Muscle of back (tissue), 13 donors: ENCODE measurements around the gene HTATIP2. TPM values are rescaled to one million over a fixed set of nuclear protein-coding genes. Genes with fewer than 3 reads are reported as not detected.
"Not testable (repeated sequence)": the region's sequence is repeated elsewhere in the genome, so short reads cannot be mapped to it uniquely, and the experiment has no call there.

ENCODE experiments used
- DNase-seq, 3 donors: peaks; one replicate each; pipeline versions ENCODE4 v3.0.0 to v3.0.0-alpha.2; 2013
- long read RNA-seq, 9 donors: transcript quantifications; one replicate each; lab custom pipeline, GENCODE V29; 2026
- polyA plus RNA-seq, 10 donors: library from polyadenylated mRNA; unstranded; fragments of 120-200 nt; gene quantifications; one replicate each; pipeline ENCODE4 v1.2.1, GENCODE V29; 2013; ENCODE audit not compliant: insufficient read length in 10 of 10

HTATIP2 gene
- 1 to 10 TPM; 1.6 to 5.9 (median 3.0) TPM for polyA plus RNA-seq
- long read RNA-seq, donor 1, partial matches to known transcripts = 0 of 2 reads
- long read RNA-seq, donor 1, other reads (novel, unspliced or antisense) = 0 of 2 reads
- long read RNA-seq, donor 2, partial matches to known transcripts = 0 of 4 reads
- long read RNA-seq, donor 2, other reads (novel, unspliced or antisense) = 0 of 4 reads
- long read RNA-seq, donor 3 = 0 reads
- long read RNA-seq, donor 4 = 0 reads
- long read RNA-seq, donor 5, partial matches to known transcripts = 0 of 1 reads
- long read RNA-seq, donor 5, other reads (novel, unspliced or antisense) = 0 of 1 reads
- long read RNA-seq, donor 6, partial matches to known transcripts = 0 of 2 reads
- long read RNA-seq, donor 6, other reads (novel, unspliced or antisense) = 0 of 2 reads
- long read RNA-seq, donor 7, partial matches to known transcripts = 0 of 2 reads
- long read RNA-seq, donor 7, other reads (novel, unspliced or antisense) = 0 of 2 reads
- long read RNA-seq, donor 8, partial matches to known transcripts = 0 of 3 reads
- long read RNA-seq, donor 8, other reads (novel, unspliced or antisense) = 0 of 3 reads
- long read RNA-seq, donor 9 = 0 reads

DNA sequence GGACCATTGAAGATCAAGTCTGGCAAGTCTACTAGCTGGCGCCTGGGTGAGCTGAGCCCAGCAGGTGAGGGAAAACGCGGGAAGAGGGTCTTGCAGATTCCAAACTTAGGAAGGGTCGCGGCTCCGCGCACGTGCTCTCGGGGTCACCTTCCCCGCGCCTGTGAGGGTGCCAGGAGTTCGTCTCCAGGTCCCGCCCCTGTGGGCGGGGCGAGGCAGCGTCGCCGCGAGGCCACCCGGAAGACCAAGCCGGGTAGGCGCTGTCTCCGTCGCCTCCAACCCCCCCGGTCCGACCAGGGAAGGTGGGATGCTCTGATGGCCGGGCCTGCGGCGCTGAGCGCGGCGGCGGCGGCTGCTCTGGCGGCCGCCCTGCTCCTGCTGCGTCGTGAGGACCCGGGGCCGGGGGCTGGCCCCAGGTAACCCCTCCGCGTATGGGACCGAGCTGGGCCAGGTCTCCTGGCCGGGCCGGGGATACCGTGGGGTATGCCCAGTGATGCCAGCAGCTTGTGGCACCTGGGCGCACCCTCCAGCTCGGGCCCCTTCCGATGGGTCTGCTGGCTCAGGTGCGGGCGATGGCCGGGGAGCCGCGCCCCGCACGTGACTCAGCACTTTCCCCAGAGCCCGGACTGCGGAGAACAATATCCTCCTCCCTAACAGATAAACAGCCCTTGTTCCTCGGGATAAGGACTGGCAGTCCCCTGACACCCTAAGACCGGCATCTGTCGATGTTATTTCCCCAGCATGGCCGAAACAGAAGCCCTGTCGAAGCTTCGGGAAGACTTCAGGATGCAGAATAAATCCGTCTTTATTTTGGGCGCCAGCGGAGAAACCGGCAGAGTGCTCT lies at the start of gene HTATIP2:
Gene HTATIP2, plus strand, starts transcription at position 215 of the 841 bp plus-strand sequence. Its CDS starts 524 bp downstream, at position 739.
- DNase-seq = peak in 2 of 3 donors; percentile 10 to 61

- DNase-seq = no peak
Observed at GRCh38 chr11:20315800-20316199, 47.7 kb upstream of the HTATIP2 start.

- no peak for DNase-seq
Observed at GRCh38 chr11:20321177-20321576, 42.3 kb upstream of the HTATIP2 start.

DNA sequence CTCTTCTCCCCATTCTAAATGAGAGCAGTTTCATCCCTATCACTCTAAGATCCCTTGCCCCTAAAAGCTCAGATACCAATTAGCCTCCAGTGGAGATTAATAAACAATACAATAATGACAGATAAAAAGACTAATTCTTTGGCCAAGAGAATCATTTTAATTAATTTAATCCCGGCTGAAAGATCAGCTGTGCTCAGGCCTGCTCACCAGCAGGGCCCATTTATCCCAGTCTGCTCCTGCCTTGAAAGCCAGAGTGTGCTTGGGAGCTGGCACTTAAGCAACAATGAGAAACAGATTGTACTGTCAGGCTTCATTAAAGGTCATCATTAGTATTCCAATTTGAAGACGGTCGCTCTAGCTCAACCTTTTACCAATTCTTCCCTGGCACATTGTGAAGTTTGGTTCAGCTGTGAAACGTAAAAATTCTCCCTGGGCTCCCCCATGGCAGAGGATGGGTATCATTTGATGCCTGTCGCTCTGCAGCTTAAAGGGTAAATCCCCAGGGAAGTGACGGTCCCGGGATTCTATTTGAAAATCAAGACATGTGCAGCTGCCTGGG lies 36.1 kb upstream of the HTATIP2 start:
- no peak for DNase-seq

DNA sequence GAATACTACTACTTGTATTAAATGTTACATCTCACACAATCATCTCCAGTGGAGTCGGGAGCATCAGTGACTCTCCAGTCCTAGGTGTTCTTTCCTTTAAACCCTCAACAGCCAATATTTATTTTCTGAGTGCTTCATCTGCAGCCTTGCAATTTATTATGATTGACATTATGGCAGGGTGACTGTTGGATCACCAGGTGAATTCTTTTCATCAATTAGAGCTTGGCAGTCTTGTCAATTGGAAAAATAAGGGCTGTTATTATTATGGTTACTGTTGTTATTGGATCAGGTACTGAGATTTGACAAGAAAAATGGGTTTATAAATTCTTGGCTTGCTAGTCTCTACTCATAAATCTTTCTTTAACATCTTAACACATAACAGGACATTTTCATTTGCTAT lies 27.5 kb upstream of the HTATIP2 start:
- no peak for DNase-seq

DNA sequence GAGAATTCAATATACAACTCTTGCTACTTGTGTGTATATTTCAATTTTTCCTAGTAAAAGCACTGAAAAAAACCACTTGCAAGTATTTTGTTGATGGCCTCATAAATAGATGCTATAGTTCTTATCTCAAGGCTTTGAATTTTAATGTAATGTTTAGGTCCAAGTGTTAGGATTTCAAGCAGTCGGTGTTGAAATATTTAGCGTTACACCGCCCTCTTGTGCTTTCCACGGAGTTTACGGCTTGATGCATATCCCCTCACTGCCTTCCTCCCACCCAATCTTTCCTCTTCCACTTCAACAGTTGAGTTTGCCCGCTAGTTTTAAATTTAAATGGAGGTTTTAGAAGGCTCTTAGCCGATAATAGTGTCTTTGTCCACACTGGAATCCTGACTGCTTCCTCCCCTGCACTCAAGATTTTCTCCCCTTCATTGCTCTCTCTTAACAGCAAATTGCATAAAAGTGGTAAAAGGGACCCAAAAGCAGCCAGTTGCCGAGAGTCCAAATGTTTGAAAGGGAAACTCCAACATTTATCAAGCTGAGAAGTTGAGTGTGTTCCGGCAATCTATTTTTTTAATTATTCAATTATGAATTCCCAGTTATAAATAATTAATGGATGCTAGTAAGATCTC lies 25.9 kb upstream of the HTATIP2 start:
- peak; percentile 13 to 54 (median 19) for DNase-seq

DNA sequence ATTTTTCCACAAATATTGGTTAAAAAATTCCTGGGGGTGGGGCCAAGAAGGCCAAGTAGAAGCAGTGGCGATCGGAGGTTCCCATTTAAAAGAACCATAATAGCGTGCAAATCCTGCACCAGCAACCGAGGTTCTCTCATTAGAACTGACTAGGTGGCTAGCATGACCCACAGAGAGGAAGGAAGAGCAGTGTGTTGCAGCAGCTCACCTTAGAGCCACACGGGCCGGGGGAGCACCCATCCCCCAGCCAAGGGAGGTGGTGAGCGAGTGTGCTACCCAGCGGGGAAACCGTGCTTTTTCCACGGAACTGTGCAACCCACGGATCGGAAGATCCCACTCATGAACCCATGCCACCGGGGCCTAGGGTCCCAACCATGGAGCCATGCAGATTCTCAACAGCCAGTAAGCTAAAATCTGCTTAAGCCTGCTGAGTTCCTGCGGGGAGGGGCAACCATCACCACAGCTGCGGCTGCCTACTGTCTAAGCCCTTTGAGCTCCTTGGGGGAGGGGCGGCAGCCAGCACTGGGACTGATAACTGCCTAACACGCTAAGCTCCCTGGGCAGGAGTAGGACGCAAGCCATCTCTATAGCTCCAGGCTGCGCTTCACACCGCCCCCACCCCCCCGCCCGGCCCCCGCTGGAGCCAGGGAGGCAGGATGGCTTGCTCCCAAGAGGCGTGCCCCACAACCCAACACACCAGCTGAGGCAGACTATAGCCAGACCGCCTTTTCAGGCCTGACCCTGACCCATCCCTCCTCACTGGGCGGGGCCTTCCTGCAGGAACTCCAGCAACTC lies 21.0 kb upstream of the HTATIP2 start:
- DNase-seq = peak; percentile 38 to 61 (median 41)

GRCh38 chr11:20351136-20351535 lies 12.4 kb upstream of the HTATIP2 start:
- no peak for DNase-seq

DNA sequence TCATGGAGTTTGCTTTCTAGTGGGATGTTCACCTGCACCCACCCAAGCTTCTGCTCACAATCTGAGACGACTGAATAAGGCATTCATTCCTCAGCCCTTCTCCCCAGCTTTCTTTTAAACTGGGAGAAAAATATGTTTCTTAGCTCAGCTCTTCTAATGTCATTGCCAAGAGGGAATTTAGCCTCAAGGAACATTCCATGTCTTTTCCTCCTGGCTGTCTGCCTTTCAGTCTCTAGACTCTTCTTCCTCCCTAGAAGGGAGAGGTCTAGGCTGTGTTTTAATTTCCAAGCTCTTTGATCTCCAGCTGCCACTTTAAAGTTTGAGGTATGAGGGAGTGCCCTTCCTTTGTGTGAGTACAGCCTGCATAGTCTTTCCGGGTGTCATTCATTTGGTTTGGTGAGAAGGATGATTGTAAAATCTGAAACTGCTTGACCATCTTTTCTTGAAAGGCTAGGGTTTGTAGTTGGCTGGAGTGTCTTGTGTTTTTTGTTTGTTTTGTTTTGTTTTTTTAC lies 11.7 kb upstream of the HTATIP2 start:
- DNase-seq = no peak

DNA sequence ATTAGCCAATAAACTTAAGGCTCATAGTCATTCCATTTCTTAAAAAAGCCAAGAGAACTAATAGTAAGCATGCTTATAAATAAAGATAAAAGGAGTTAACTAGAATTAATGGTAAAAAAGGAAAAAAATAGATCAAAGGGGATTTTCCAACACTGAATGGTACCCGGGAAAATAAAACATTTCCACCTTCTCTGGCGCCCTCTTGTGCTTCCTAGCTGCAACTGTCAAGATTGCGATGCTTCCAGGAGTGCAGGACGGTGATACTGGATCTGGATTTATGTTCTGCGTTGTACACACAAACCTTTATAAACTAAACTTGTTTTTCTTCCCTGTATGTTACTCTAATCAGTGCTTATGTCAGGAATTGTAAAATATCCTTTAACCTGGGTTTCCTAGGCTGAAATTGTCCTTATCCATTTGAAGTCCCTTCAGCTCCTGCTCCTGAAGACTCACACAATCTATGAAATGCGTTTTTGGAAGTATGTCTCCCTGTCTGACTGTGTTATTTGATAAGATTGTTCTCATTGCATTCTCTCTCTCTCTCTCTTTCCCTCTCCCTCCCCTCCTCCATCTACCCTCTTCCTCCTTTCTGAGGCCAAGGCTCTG lies 9.6 kb upstream of the HTATIP2 start:
- DNase-seq = peak; percentile 18 to 50 (median 19)

DNA sequence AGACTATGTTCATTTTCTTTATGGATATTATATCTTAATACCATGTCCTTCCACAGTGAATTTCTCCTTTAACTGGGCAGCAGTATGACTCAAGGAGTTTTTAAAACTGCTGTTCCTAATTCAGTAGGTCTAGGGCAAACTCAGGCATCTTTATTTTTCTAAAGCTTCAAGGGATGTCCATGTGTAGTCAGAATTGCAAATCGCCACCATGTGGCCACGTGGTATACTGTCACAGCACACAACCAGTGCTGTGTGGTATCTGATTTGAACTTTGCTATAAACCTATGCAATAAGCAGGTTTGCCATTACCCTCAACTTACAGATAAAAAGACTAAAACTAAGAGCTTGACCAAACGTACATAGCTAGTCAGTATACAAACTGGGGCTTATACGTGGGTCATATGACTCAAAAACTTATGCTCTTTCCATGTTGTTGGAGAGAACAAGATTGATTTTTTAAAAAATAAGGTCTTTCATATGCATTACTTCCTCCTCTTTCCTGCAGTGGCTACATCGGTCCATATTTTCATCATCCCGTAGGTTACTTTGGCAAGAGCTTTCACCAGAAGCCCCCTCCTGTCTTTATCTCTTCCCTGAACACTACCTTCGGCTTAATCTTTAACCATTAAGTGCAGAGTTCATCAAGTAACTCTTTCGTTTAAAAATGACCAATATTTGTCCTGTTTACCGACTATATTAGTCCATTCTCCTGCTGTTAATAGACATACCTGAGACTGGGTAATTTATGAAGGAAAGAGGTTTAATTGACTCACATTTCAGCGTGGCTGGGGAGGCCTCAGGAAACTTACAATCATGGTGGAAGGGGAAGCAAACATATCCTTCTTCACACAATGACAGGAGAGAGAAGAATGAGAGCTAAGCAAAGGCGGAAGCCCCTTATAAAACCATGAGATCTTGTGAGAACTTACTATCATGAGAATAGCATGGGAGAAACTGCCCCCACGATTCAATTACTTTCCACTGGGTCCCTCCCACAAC lies 8.0 kb upstream of the HTATIP2 start:
- DNase-seq = peak in 2 of 3 donors; percentile 13 to 27

DNA sequence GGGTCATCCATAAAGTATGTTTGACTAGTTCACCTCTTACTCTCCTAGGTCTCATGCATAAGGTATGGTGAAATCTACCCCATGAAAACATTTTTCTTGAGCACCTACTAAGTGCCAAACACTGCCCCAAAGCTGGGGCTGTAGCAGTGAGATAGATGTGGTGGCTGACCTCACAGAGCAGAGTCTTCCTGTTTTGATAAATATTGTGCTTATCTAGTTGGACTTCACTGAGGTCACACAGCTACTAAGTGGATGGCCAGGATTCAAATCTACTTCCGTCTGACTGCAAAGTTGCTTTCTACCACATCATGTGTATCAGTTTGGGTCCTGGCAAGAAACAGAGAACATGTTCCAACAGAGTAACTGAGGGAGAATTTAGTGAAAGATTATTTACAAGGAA lies 6.4 kb upstream of the HTATIP2 start:
- DNase-seq = no peak

DNA sequence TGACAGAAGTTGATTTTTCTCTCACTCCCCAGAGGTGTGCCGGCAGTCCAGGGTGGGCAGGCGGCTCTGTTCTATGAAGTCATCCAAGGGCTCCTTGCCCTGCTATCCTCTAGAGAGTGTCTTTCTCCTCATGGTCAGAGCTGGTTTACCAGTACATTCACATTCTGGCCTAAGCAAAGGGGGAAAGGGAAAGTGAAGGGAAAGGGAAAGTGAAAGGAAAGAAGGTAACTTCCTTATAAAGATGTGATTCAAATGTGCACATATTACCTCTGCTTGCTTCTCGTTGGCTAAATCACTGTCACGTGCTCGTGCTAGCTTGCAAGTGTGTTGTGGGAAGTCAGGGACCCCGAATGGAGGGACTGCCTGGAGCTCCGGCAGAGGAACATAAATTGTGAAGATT lies 2.9 kb upstream of the HTATIP2 start:
- DNase-seq = no peak

GRCh38 chr11:20362481-20362880 lies 1.0 kb upstream of the HTATIP2 start:
- DNase-seq = no peak

GRCh38 chr11:20363149-20363499 lies 390 bp upstream of the HTATIP2 start:
- DNase-seq = no peak

GRCh38 chr11:20364341-20364792 lies 853 bp downstream of the HTATIP2 start:
- no peak for DNase-seq

GRCh38 chr11:20365465-20365864 lies 2.0 kb downstream of the HTATIP2 start:
- not testable (repeated sequence) for DNase-seq

DNA sequence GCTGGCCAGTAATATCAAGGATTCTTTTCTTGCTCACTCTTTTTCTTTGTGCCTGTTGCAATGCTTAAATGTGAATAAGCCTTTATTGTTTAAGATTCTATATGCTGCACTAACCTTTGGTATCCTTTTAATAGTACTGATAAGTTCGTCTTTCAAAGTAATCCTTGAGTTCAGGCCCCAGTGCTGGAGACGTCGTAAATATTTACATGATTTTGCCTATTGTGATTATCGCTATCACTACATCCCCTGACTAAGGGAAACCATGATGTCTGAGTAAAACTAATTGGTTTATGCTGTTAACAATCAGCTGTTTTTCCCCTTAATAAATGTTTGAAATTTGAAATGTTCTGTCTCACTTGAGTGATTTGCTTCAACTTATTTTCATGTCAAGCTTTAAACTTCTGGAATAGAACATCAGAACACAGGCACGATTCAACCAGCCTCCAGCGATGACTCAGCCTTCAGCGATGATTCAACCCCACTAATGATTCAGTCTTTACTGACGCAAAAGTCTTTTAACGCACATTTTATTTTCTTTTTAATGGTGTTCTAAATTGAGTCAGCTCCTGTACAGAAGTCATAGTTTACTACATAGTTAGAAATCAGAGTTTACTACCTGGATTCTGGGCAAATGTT lies 3.9 kb downstream of the HTATIP2 start:
- DNase-seq = peak in 1 of 3 donors; percentile 76
